ENCODE results near the gene CXorf66.
A peak's percentile ranks its signal among the peaks of the same experiment; 100 is the strongest.

Gene CXorf66

DNA sequence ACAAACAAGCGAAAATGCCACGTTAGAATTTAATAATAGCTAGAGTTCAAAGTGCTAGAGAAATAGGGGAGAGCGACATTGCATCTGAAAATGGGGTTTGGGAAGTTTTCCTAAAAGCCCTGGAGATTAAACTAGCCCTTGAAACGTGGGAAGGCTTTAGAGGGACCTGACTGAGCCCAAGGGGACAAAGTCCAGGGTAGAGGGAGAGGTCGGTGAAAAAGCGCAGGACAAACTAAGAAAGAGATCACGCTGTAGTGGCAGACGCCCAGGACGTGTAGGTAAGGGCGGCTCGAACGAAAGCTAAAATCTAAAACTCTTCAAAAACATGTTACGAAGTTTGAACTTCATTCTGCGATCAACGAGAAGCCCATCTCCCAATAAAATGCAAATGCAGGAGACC is 31.4 kb downstream of the CXorf66 start:
- no peak for DNase-seq (ENCODE audit: low read depth)
- H3K4me3 ChIP-seq (ENCODE audit: low read depth, low read length): peak overlapping the region; percentile 69
- TF ChIP-seq, protein P1, sequence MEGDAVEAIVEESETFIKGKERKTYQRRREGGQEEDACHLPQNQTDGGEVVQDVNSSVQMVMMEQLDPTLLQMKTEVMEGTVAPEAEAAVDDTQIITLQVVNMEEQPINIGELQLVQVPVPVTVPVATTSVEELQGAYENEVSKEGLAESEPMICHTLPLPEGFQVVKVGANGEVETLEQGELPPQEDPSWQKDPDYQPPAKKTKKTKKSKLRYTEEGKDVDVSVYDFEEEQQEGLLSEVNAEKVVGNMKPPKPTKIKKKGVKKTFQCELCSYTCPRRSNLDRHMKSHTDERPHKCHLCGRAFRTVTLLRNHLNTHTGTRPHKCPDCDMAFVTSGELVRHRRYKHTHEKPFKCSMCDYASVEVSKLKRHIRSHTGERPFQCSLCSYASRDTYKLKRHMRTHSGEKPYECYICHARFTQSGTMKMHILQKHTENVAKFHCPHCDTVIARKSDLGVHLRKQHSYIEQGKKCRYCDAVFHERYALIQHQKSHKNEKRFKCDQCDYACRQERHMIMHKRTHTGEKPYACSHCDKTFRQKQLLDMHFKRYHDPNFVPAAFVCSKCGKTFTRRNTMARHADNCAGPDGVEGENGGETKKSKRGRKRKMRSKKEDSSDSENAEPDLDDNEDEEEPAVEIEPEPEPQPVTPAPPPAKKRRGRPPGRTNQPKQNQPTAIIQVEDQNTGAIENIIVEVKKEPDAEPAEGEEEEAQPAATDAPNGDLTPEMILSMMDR (conservative IDR thresholded peaks at IDR 0.05; ENCODE audit: low read depth, low read length): no peak

DNA sequence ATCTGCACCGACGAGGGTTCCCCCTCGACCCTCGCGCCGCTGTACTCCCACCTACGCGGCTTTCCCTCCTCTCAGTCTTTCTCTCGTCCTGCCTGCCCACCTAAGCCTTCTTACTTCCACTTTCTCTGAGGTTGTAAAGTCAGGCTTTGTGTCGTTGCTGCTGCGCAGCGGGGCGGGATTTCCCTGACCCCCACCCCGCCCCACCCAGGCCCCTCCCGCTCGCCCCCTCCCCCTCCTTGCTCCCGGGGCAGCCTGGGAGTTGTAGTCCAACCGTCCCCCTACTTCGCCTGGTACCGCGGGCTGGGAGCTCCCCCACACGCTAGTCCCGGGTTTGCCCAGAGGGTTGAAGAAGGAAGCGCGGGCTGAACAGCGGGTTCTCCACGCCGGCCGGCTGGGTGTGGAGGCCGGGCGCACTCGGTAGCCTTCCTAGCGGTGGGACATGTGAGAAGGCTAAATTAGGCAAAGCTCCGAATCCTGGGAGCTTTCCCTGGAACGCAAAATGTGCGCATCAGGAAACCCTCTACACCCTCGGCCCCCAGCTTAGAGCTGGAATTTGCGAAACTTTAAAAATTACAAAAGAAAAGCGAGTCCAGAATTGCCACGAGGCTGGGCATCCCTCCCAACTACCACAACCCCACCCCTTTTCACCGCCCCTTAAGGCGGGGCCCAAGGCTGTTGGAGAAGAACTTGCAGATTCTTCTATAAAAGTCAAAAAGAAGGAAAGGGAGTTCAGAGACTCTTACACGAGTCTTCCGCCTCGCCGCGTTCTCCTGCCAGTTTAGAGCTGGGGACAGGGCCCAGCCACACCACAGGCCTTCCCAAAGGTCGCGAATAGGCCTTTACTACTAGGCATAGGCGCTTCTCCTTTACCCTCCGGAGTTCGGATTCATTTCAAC is 32.2 kb downstream of the CXorf66 start, which contains the start of gene ATP11C:
ATP11C (minus strand) TSS at position 153 of the 896 bp plus-strand sequence. CDS start 1,011 bp downstream, outside the sequence.
- DNase-seq (ENCODE audit: low read depth): peak; percentile 87
- peak within 1 kb of the TSS; percentile 69 for H3K4me3 ChIP-seq (ENCODE audit: low read depth, low read length)
- TF ChIP-seq, protein P1 (conservative IDR thresholded peaks at IDR 0.05; ENCODE audit: low read depth, low read length): no peak

DNA sequence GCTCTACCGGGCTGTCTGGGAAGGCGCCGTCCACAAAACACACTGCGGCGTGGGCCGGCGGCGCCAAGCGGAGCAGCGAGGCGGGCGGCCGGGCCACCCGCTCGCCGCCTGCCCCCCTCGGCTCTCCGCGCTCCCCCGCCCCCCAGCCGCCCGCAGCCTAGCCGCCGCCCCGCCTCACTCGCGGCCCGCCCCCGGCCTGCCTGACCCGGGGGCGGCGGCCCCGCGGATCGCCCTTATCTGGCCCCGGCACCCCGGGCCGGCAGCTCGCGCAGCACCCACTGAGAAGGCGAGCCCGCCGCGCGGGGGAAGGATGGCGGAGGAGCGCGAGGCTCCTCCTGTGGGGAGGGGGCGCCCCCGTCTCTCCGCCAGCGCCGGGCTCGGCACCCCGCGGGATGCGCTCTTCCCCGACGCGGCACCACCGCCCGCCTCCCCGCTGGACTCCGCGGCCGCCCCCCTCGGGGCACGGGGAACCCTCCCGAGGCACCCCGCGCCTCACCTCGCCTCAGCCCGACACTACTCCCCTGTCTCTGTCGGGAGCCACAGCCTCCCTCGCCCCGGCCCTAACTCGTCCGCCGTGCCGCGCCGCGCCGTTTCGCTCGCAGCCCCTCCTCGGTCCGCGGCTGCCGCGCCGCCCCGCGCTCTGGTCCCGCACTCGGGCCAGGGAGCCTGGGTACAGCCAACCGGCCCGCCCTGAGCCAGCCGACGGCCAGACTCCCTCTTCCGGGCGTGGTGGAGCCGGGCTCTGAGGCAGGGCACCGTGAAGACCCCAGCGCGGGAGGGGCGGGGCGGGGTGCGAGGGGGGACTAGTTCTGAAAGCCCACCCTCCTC is 33.0 kb downstream of the CXorf66 start:
- TF ChIP-seq, protein P1 (conservative IDR thresholded peaks at IDR 0.05; ENCODE audit: low read depth, low read length): no peak
- H3K4me3 ChIP-seq (ENCODE audit: low read depth, low read length): peak overlapping the region; percentile 69
- DNase-seq (ENCODE audit: low read depth): peak; percentile 34

DNA sequence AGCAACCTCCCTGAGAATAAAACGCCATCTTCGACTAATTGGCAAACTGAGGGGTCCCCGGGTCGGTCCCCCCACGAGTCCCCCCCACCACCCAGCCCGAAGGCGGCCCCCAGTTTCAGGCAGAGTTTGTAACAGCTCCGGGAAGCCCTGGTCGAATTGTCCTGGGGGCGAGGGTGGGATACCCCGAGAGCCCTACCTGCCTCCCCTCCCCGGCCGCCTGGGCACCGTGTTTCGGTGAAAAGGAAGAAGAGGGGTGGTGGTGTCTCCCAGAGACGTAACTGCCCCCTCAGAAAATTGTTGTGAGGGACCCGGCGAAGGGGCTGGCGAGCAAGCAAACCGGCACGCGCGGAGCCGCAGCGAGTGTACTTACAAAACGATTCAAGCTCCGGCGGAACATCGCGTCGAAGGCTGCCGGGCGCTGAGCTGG is 33.7 kb downstream of the CXorf66 start:
- TF ChIP-seq, protein P1 (conservative IDR thresholded peaks at IDR 0.05; ENCODE audit: low read depth, low read length): no peak
- H3K4me3 ChIP-seq (ENCODE audit: low read depth, low read length): peak overlapping the region; percentile 69
- peak; percentile 50 for DNase-seq (ENCODE audit: low read depth)

DNA sequence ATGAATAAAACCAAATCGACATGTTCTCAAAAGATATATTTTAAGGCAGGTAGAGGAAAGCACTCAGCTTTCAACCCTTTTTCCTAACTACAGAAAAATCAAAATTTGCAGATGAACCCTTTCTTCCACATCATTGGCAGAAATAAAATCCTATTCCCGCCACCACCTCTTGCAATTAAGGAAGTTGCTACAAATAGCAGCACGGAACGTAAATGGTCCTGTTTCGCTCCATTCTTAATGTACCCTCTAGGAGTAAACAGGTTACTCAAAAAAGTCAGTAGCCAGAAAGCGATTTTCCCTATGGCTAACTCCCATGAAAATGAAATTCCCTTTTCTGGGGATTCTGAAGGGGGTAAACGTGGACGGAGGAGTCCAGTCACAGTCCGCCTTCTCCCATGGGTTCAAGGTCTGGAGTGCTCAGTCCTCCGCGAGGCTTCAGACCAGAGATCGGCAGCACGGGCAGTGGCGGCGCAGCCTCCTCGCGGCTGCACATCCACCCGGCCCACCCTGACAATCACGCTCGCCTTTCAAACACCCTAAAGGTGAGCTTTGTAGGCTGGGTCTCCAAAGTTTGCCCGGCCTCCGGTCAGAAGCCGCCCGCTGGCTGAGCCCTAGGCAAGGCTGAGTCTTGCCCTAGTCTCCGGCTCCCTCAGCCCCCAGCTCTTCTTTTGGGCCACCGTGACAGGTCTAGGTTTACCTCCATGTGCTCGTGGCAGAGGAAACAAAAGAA is 34.2 kb downstream of the CXorf66 start:
- peak overlapping the region; percentile 69 for H3K4me3 ChIP-seq (ENCODE audit: low read depth, low read length)
- DNase-seq (ENCODE audit: low read depth): peak; percentile 12
- TF ChIP-seq, protein P1 (conservative IDR thresholded peaks at IDR 0.05; ENCODE audit: low read depth, low read length): no peak

DNA sequence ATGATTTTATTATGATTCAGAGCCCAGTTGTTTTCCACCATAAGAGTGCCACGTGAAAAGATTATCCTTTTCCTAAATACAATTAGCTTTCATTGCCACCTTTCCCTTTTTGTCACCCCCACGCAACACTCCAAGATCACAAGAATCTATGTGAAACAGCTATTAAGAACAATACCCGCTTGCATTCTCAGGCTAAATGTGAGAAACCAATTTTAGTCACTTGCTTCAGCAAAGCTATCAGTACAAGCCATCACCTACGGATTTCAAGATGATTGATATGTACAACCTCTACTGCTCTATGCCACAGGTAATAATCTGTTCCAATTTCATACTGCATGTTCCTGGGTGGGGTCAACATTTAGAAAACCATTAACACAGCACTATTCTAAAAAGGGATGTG is 34.9 kb downstream of the CXorf66 start:
- no peak overlapping the region for H3K4me3 ChIP-seq (ENCODE audit: low read depth, low read length)
- DNase-seq (ENCODE audit: low read depth): no peak

More for the DNA sequence above, 34.9 kb downstream of the CXorf66 start:
- TF ChIP-seq, protein P1 (conservative IDR thresholded peaks at IDR 0.05; ENCODE audit: low read depth, low read length): no peak

Measured in choroid plexus epithelial cell (primary cell).